ENCODE results near the gene PIP5K1B. TPM values are rescaled to one million over a fixed set of nuclear protein-coding genes. Genes with fewer than 3 reads are reported as not detected.

The PIP5K1B gene
- total and polyA plus RNA-seq, 10 of the 15 experiments (the other 5 are each of a cell fraction or from before 2014, with no cell fraction given), result 6.8 to 16.3 (median 10.6) TPM

GRCh38 chr9:68669218-68669617 is 35.8 kb upstream of the PIP5K1B start:
- no TSS peak for BruUV-seq (replicated peaks)
- DNase-seq (ENCODE audit: low read depth, low spot score) (no peak), FAIRE-seq (no peak), ATAC-seq (no peak)
- no peaks in the 10 kb centered on the region for H4K20me1 ChIP-seq (ENCODE audit: control insufficient read depth, insufficient read depth)
- no peaks in the 10 kb centered on the region for H3K9me3 ChIP-seq (replicated peaks; ENCODE audit: control insufficient read depth, insufficient read depth, low read length)
- no peak overlapping the region for H2AFZ ChIP-seq (ENCODE audit: control insufficient read depth, low read depth, low read length)
- intact Hi-C loops (cut with micrococcal nuclease; ENCODE audit: unreplicated experiment), result no loop called here
- CTCF ChIA-PET, result interaction anchor here (0.9 to 2.3 kb wide), 2 partner anchors 14 to 19 kb away, joined by 3 to 6 read pairs; no protein-coding TSS in a partner anchor
- no peak overlapping the region for H3K4me2 ChIP-seq (ENCODE audit: control insufficient read depth, insufficient read depth)
- no peak overlapping the region for H3K27ac ChIP-seq (ENCODE audit: control insufficient read depth, insufficient read depth)
- no peak overlapping the region for H3K4me3 ChIP-seq
- no peaks in the 10 kb centered on the region for H3K4me1 ChIP-seq (ENCODE audit: control insufficient read depth, insufficient read depth, low read length)
- in situ Hi-C loops (cut with MboI), result no loop called here
- H3K36me3 ChIP-seq (ENCODE audit: control insufficient read depth in 2 of 2, insufficient read depth in 2 of 2, low read length in 1 of 2), result no peaks in the 10 kb centered on the region
- no peaks in the 10 kb centered on the region for H3K79me2 ChIP-seq (ENCODE audit: control insufficient read depth, insufficient read depth, low read length)
- no peak for TF ChIP-seq KAT2A (conservative IDR thresholded peaks at IDR 0.05; ENCODE audit: control insufficient read depth, low read depth, low read length)
- no peak for TF ChIP-seq NBN (IDR thresholded peaks at IDR 0.05)
- no peak for TF ChIP-seq EED (IDR thresholded peaks at IDR 0.05; ENCODE audit: low read depth)
- TF ChIP-seq, protein P1, sequence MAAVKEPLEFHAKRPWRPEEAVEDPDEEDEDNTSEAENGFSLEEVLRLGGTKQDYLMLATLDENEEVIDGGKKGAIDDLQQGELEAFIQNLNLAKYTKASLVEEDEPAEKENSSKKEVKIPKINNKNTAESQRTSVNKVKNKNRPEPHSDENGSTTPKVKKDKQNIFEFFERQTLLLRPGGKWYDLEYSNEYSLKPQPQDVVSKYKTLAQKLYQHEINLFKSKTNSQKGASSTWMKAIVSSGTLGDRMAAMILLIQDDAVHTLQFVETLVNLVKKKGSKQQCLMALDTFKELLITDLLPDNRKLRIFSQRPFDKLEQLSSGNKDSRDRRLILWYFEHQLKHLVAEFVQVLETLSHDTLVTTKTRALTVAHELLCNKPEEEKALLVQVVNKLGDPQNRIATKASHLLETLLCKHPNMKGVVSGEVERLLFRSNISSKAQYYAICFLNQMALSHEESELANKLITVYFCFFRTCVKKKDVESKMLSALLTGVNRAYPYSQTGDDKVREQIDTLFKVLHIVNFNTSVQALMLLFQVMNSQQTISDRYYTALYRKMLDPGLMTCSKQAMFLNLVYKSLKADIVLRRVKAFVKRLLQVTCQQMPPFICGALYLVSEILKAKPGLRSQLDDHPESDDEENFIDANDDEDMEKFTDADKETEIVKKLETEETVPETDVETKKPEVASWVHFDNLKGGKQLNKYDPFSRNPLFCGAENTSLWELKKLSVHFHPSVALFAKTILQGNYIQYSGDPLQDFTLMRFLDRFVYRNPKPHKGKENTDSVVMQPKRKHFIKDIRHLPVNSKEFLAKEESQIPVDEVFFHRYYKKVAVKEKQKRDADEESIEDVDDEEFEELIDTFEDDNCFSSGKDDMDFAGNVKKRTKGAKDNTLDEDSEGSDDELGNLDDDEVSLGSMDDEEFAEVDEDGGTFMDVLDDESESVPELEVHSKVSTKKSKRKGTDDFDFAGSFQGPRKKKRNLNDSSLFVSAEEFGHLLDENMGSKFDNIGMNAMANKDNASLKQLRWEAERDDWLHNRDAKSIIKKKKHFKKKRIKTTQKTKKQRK (IDR thresholded peaks at IDR 0.05; ENCODE audit: low read depth, low read length), result no peak
- TF ChIP-seq, protein P2, sequence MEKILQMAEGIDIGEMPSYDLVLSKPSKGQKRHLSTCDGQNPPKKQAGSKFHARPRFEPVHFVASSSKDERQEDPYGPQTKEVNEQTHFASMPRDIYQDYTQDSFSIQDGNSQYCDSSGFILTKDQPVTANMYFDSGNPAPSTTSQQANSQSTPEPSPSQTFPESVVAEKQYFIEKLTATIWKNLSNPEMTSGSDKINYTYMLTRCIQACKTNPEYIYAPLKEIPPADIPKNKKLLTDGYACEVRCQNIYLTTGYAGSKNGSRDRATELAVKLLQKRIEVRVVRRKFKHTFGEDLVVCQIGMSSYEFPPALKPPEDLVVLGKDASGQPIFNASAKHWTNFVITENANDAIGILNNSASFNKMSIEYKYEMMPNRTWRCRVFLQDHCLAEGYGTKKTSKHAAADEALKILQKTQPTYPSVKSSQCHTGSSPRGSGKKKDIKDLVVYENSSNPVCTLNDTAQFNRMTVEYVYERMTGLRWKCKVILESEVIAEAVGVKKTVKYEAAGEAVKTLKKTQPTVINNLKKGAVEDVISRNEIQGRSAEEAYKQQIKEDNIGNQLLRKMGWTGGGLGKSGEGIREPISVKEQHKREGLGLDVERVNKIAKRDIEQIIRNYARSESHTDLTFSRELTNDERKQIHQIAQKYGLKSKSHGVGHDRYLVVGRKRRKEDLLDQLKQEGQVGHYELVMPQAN (conservative IDR thresholded peaks at IDR 0.05), result no peak
- no peak for TF ChIP-seq SMARCA5 (IDR thresholded peaks at IDR 0.05)
- TF ChIP-seq SUZ12 (IDR thresholded peaks at IDR 0.05; ENCODE audit: unreplicated experiment), result no peak
- no peak for TF ChIP-seq ETV6 (conservative IDR thresholded peaks at IDR 0.05 in 1 of 2, IDR thresholded peaks at IDR 0.05 in 1 of 2; ENCODE audit: borderline replicate concordance in 1 of 2, low read depth in 1 of 2)
- no peak for TF ChIP-seq E4F1 (IDR thresholded peaks at IDR 0.05; ENCODE audit: borderline replicate concordance, partially characterized antibody)
- SMC1A ChIA-PET (ENCODE audit: uncharacterized antibody, unreplicated experiment), result interaction anchor here (1.0 to 7.6 kb wide), 3 partner anchors 8 to 791 kb away, joined by 3 to 39 read pairs (median 3); no protein-coding TSS in a partner anchor
- RAD21 ChIA-PET (ENCODE audit: unreplicated experiment), result interaction anchor here (1.1 kb wide), 1 partner anchor 13 kb away, joined by 3 read pairs; no protein-coding TSS in a partner anchor
- POLR2A ChIA-PET, result no interaction called here
- H3K9ac ChIP-seq (ENCODE audit: control insufficient read depth, insufficient read depth, low read length), result no peak overlapping the region
- WGBS (ENCODE audit: insufficient coverage, insufficient replicate concordance, low lambda C conversion rate, missing lambda C conversion rate), result 60% methylated on average over 9 of the region's 9 CpGs
- H3K27me3 ChIP-seq (replicated peaks in 1 of 2; ENCODE audit: control insufficient read depth in 2 of 2, insufficient read depth in 2 of 2, low read length in 1 of 2), result no peaks in the 10 kb centered on the region
